DMS153 (cell line): ENCODE results near the gene P4HA3.
"Not testable (repeated sequence)": the region's sequence is repeated elsewhere in the genome, so short reads cannot be mapped to it uniquely, and the experiment has no call there.

Experiments used
- DNase-seq: peaks from one replicate; lab custom pipeline; 2025; lab: John Stamatoyannopoulos, UW

P4HA3 gene

GRCh38 chr11:74311352-74311926 lies at the start of gene P4HA3:
P4HA3 (minus strand) TSS chr11:74311640; CDS start chr11:74311611, 29 bp downstream.
- DNase-seq = no peak

DNA sequence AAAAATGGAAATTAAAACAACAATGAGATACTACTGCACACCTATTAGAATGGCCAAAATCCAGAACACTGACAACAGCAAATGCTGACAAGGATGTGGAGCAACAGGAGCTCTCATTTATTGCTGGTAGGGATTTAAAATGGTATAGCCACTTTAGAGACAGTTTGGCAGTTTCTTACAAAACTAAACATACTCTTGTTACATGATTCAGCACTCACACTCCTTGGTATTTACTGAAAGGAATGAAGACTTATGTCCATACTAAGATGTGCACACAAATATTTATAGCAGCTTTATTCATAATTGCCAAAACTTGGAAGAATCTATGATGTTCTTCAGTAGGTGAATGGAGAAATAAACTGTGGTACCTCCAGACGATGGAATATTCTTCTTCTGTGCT lies 46.0 kb upstream of the P4HA3 start:
- DNase-seq = no peak

- DNase-seq = no peak
Observed at GRCh38 chr11:74355626-74356025, 44.2 kb upstream of the P4HA3 start.

GRCh38 chr11:74354036-74354435 lies 42.6 kb upstream of the P4HA3 start:
- DNase-seq = no peak

DNA sequence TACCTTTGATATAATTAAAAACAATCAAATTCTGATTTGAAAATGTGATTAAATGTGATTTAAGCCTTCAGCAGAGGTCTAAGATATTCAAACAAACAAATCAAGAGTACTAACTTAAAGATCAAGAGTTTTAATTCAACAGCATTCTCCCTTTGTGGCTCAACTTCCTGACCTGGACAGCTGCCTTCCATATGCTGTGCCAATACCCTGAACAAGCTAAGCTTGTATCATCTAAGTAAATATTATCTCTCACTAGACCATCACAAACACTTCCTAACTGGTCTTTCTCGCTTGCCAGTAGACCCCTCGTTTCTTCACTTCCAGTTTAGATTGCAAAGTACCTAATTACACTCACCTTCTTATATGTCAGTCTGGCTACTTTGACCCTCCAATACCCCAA lies 35.9 kb upstream of the P4HA3 start:
- no peak for DNase-seq

GRCh38 chr11:74345420-74345819 lies 34.0 kb upstream of the P4HA3 start:
- no peak for DNase-seq

DNA sequence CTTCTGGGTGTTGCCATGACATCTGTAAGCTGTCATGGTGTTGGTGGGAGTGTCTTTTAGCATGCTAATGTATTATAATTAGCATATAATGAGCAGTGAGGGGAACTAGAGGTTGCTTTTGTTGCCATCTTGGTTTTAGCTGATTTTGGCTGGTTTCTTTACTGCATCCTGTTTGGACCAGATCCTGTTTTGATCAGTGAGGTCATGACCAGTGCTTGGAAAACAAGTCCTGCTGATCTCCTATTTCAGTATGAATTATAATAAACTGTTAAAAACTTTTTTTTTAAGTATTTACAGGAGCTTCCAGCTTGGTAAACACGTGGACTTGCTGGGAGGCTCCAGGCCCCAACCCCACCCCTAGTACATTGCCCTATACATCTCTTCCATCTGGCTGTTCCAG lies 30.5 kb upstream of the P4HA3 start:
- no peak for DNase-seq

DNA sequence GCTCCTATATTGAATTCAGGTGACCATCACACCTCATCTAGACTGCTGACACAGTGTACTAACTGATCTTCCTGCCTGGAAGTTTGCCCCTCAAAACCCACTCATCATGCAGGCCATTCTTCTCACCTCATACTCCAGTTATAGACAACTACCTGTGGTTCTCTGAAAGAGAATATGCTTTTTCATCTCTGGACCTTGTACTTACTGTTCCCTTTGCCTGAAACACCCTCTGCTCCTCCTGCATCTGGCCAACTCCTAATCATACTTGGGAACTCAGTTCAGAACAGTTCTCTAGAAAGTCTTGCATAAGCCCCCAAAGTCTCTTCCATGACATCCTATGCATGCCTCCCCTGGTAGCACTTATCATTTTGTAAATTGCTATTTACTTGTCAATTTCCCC lies 28.2 kb upstream of the P4HA3 start:
- DNase-seq = no peak

DNA sequence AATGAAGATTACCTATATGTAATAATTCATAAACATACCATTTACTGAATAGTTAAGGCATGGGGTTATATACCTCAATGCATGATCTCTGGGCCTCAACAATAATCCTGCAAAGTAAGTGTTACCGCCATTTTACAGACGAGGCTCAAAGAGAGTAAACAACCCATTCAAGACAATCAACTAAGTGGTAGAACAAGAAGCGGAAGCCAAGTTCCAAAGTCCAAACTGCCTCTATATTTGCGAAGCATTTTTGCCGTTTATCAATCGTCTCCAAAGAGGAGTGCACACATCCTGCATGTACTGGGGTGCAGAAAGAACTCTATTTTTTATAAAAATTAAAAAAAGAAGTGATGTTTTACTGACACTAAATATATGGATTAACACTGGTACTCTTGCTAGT lies 27.5 kb upstream of the P4HA3 start:
- DNase-seq = no peak

- no peak for DNase-seq
Observed at GRCh38 chr11:74333193-74333592, 21.8 kb upstream of the P4HA3 start.

DNA sequence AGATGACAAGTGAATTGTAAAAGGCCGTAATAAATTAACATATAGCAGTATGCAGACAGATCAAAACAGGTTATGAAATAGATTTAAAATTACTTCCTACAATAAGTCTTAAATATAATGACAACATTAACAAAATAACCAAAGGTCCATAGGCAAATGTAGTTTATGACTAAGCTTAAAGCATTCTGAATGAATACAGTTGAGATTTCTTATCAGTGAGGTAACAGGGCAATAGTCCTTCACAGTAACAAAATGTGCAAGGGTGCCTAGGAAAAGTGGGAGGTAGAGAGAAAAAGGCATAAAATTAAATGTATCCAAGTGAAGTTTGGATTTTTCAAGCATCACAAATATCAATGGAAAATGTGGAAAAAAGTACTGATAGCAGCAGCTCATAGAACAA lies 20.9 kb upstream of the P4HA3 start:
- DNase-seq = no peak

DNA sequence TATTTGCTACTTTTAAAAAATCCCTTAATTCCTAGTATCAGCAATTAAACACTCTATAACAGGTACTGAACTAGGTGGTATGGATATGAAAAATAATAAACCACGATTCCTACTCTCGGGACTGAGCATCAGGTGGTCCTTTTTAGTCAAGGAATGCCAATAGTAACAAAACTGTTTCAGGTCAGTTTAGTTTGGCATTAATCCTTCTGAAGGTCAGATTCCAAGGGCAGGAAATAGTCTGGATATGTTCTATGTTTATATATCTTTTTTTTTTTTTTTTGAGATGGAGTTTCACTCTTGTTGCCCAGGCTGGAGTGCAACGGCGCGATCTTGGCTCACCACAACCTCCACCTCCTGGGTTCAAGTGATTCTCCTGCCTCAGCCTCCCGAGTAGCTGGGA lies 19.6 kb upstream of the P4HA3 start:
- not testable (repeated sequence) for DNase-seq

GRCh38 chr11:74330075-74330858 lies 18.8 kb upstream of the P4HA3 start:
- DNase-seq = no peak

- DNase-seq = no peak
Observed at GRCh38 chr11:74327076-74327475, 15.6 kb upstream of the P4HA3 start.

- no peak for DNase-seq
Observed at GRCh38 chr11:74326665-74327064, 15.2 kb upstream of the P4HA3 start.

DNA sequence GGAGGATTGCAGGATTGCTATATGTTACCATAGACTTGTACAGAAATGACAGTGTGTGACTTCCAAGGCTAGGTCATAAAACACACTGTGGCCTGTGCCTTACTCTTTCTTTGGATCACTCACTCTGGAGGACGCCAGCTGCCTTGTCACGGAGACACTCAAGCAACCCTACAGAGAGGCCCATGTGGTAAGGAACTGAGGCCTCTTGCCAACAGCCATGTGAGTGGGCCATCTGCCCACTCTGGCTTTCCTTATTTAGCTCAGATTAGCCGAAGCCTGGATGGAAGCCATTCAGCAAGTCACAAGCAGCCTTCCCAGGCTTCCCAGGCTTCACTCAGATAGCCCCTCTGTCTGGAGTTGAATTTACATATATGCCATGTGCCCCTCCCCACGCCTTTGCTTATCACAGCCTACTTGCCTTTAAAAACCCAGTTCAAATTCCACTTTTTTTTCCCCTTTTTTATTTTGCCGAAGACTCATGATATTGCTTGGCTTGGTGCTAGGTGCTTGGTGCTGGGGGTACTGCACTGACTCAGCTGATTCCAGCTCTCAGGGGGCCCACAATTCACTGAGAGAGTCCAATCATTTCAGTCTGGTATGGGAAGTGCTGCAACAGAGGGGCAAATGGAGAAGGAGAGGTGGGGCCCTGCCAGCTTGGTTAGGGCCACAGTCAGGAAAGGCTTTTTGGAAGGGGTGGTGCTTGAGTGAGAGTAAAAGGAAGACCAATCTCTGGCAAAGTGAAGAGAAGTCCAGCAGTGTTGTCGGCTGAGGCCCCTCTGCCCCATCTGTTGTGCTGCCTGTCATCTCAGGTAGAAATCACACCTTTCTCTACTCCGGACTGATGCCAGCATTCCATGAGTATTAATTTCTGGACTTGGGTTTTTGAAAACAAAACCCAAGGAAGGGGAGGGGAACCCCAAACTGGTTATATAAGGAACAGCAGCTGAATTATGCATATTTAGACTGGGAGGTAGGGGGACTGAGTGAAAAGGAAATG lies 14.5 kb upstream of the P4HA3 start:
- no peak for DNase-seq

DNA sequence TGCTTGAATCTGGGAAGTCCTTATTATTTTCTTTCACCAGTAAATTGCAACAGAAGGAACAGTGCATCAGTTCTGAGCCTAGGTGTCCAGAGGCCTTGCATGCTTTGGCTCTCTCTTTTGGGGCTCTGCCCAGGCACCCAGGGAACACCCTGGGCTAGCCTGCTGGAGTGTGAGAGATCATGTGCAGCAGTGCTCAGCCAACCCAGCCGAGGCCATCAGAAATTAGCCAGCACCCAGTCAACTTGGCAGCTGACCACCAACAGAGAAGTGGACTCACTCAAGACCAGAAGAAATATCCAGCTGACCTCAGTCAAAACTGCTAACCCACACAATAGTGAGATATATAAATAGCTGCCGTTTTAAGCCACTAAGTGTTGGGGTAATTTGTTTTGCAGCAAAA lies 11.2 kb upstream of the P4HA3 start:
- DNase-seq = no peak

GRCh38 chr11:74321487-74322188 lies 10.2 kb upstream of the P4HA3 start:
- DNase-seq = peak; percentile 38

DNA sequence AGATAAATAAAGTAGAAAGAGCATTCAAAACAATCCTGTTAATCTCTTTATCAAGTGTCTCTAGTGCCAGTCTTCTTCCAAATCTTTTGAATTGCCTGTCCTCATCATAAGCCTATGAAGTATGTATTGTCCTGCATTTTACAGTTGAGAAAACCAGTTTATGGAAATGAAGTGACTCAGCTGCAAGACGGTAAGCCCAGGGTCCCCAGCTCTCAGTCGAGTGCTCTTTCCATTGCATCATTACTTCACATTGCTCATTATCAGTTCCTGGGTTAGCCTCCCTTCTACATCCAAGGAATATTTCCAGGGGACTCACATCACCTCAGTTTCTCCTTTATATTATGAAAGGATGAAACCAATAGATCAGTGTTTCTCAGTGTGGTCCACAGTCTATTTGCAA lies 9.1 kb upstream of the P4HA3 start:
- no peak for DNase-seq

- no peak for DNase-seq
Observed at GRCh38 chr11:74319139-74319816, 7.8 kb upstream of the P4HA3 start.

GRCh38 chr11:74318241-74318932 lies 6.9 kb upstream of the P4HA3 start:
- no peak for DNase-seq
